GM12878 (cell line): Measurements from ENCODE around the gene SLC38A3.

Experiments used
- BMI1 ChIP-seq: fragments of 450-650 bp; IDR thresholded peaks from 2 replicates; pipeline ENCODE4 v1.6.1; 2016; ENCODE audit warnings: mild to moderate bottlenecking, moderate library complexity, borderline replicate concordance
- POLR2AphosphoS5 ChIP-seq: IDR thresholded peaks from 2 replicates; pipeline ENCODE4 v1.6.1; 2011; ENCODE audit warnings: mild to moderate bottlenecking, low read length, inconsistent platforms

DNA sequence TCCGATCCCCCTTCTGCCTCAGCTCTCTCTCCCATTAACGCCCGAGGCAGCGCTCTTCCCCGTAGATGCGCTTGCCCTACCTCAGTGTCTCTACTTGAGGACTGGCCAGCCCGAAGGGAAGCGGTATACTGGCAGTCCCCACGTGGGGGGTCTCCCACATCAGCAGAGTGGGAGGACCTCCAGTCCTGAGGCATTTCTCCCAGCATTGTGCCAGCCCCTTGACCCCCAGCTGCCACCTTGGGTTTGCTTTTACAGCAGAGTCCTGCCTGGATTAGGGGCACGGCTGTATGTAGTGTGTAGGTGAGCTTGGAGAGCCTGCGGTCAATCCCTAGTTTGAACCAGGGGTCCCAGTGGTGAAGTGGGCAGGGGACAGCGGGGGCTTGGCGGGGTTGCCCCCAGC, 49.2 kb upstream of the SLC38A3 start:
- TF ChIP-seq POLR2AphosphoS5: no peak
- no peak for TF ChIP-seq BMI1
